CD4-positive, alpha-beta T cell treated with Interferon gamma for 1 hour (primary cell): Measurements from ENCODE around the gene DMRTC1.
"Not testable (repeated sequence)": the region's sequence is repeated elsewhere in the genome, so short reads cannot be mapped to it uniquely, and the experiment has no call there.

Experiments
- DNase-seq: peaks from one replicate; pipeline ENCODE4 v3.0.0-alpha.2; 2020

Gene DMRTC1

GRCh38 chrX:72943819-72944169 is at the start of gene DMRTC1:
TSS of gene DMRTC1 (minus strand) at chrX:72943837. CDS start at chrX:72875694, 68,143 bp downstream.
- not testable (repeated sequence) for DNase-seq

- not testable (repeated sequence) for DNase-seq
Observed at GRCh38 chrX:72980894-72981469, 37.3 kb upstream of the DMRTC1 start.

- DNase-seq, result not testable (repeated sequence)
Observed at GRCh38 chrX:72974885-72975284, 31.2 kb upstream of the DMRTC1 start.

- not testable (repeated sequence) for DNase-seq
Observed at GRCh38 chrX:72971859-72972258, 28.2 kb upstream of the DMRTC1 start.

GRCh38 chrX:72959971-72960370 is 16.3 kb upstream of the DMRTC1 start:
- not testable (repeated sequence) for DNase-seq

- DNase-seq, result not testable (repeated sequence)
Observed at GRCh38 chrX:72943035-72943818, 410 bp downstream of the DMRTC1 start.

- not testable (repeated sequence) for DNase-seq
Observed at GRCh38 chrX:72942272-72942671, 1.4 kb downstream of the DMRTC1 start.

- not testable (repeated sequence) for DNase-seq
Observed at GRCh38 chrX:72937906-72938305, 5.7 kb downstream of the DMRTC1 start, which contains the start of gene FAM236A. TSS of gene FAM236A (plus strand) at chrX:72938206. CDS start at chrX:72938263, 57 bp downstream.

- DNase-seq, result not testable (repeated sequence)
Observed at GRCh38 chrX:72936882-72937455, 6.7 kb downstream of the DMRTC1 start.

- DNase-seq, result not testable (repeated sequence)
Observed at GRCh38 chrX:72936455-72936854, 7.2 kb downstream of the DMRTC1 start.

- not testable (repeated sequence) for DNase-seq
Observed at GRCh38 chrX:72932283-72932682, 11.4 kb downstream of the DMRTC1 start.

- DNase-seq, result not testable (repeated sequence)
Observed at GRCh38 chrX:72916096-72916495, 27.5 kb downstream of the DMRTC1 start.

- not testable (repeated sequence) for DNase-seq
Observed at GRCh38 chrX:72912315-72912714, 31.3 kb downstream of the DMRTC1 start, which contains the start of gene FAM236C. TSS of gene FAM236C (plus strand) at chrX:72912615. CDS start at chrX:72912715, 100 bp downstream.

- not testable (repeated sequence) for DNase-seq
Observed at GRCh38 chrX:72889740-72890139, 53.9 kb downstream of the DMRTC1 start.

GRCh38 chrX:72882898-72883297 is 60.7 kb downstream of the DMRTC1 start:
- DNase-seq, result not testable (repeated sequence)

GRCh38 chrX:72837532-72837931 is 106.1 kb downstream of the DMRTC1 start:
- DNase-seq, result not testable (repeated sequence)

- not testable (repeated sequence) for DNase-seq
Observed at GRCh38 chrX:72830701-72831100, 112.9 kb downstream of the DMRTC1 start.
